Sigmoid colon (tissue), 7 donors: ENCODE data around the gene TBX18. TPM values are rescaled to one million over a fixed set of nuclear protein-coding genes. Genes with fewer than 3 reads are reported as not detected.

Experiments
- DNase-seq: peaks from one replicate; pipeline ENCODE4 v3.0.0-alpha.2; 2019
- H3K27ac ChIP-seq, 4 donors: fragments of 200-600 bp; sonication (generic); one replicate each; pipeline ENCODE4 v1.5.1; 2016 to 2019; ENCODE audit warnings: mild to moderate bottlenecking in 1 of 4
- H3K27me3 ChIP-seq, 3 donors: fragments of 200-600 bp; sonication (generic); one replicate each; pipeline ENCODE4 v1.5.1; 2019; ENCODE audit warnings: mild to moderate bottlenecking in 1 of 3
- H3K36me3 ChIP-seq, 4 donors: fragments of 200-600 bp; sonication (generic); one replicate each; pipeline ENCODE4 v1.5.1; 2016 to 2019
- H3K4me1 ChIP-seq, 4 donors: fragments of 200-600 bp; sonication (generic); one replicate each; pipeline ENCODE4 v1.5.1; 2017 to 2019
- H3K4me3 ChIP-seq, 4 donors: fragments of 200-600 bp; sonication (generic); one replicate each; pipeline ENCODE4 v1.5.1; 2017 to 2019; ENCODE audit warnings: mild to moderate bottlenecking in 2 of 4, moderate library complexity in 1 of 4
- H3K9me3 ChIP-seq, 4 donors: fragments of 200-600 bp in 3 of 4; sonication (generic) in 3 of 4; one replicate each; pipeline versions ENCODE4 v1.5.1 to v1.6.1; 2013 to 2019
- CTCF ChIP-seq, 4 experiments: fragments of 450-650 bp in 3 of 4; fragments of 200-600 bp in 1 of 4; IDR thresholded peaks; one replicate each; pipeline ENCODE4 v1.5.1; 2016 to 2019; ENCODE audit warnings: antibody characterized with exemption in 4 of 4, mild to moderate bottlenecking in 3 of 4, moderate library complexity in 2 of 4
- EP300 ChIP-seq, 4 donors: sonication (generic); formaldehyde crosslinking; IDR thresholded peaks; one replicate each; pipeline ENCODE4 v1.6.1; 2017; ENCODE audit warnings: antibody characterized with exemption in 4 of 4
- POLR2A ChIP-seq, 2 donors: fragments of 450-650 bp; IDR thresholded peaks; one replicate each; pipeline ENCODE4 v1.6.1; 2016; ENCODE audit warnings: antibody characterized with exemption in 2 of 2, mild to moderate bottlenecking in 2 of 2, moderate library complexity in 2 of 2
- POLR2AphosphoS5 ChIP-seq, 4 donors: sonication (generic); formaldehyde crosslinking; IDR thresholded peaks; one replicate each; pipeline ENCODE4 v1.6.1; 2017; ENCODE audit warnings: antibody characterized with exemption in 4 of 4
- WGBS, 2 donors: extraction: QIAGEN DNeasy Blood & Tissue Kit; methylation state at CpG; one replicate each; pipeline ENCODE4 v1.1.7; 2013; 5-methylcytosine and 5-hydroxymethylcytosine counted together
- intact Hi-C: fragments of 100-400 bp; cut with DNase I; formaldehyde crosslinking; loops from one replicate; pipeline ENCODE4 v1.15.1; 2023
- polyA plus RNA-seq, 3 donors: library from polyadenylated mRNA; stranded (reverse); fragments of 200-250 nt; gene quantifications; one replicate each; pipeline ENCODE4 v1.2.3, GENCODE V29; 2013
- small RNA-seq, 3 donors: library from RNA; depleted of rRNA; stranded (forward); fragments of <200 nt; gene quantifications; one replicate each; pipeline ENCODE3, GENCODE V24; 2016
- total RNA-seq, 4 donors: library from RNA; depleted of rRNA; stranded (reverse); fragments of >200 nt; gene quantifications; one replicate each; pipeline ENCODE4 v1.1.0, GENCODE V29; 2016
- donor health status: healthy with polysubstance abuse.
- donor health status: Bipolar disorder and iron deficiency.
- donor health status: healthy.

Gene TBX18
- total and polyA plus RNA-seq, 7 donors = under 0.01 to 4.6 (median 0.49) TPM

DNA sequence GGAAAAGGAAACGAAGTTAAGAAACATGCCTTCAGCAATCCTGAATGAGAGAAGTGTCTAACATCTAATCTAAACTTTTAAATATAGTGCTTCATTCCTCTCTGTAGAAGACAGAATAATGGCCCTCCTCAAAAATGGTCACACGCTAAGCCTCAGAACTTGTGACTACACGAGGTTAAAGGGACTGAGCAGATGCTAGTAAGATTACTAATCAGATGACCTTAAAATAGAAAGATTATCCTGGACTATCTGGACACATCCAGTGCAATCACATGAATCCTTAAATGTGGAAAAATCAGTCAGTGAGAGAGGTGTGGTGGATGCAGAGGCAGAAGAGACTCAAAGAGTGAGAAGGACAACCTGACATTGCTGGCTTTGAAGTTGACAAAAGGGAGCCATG is 126.1 kb downstream of the TBX18 start:
- H3K4me3 ChIP-seq = no peak overlapping the region
- H3K4me1 ChIP-seq = peaks cover 0 to 6% (median 0%) of the 10 kb centered on the region in 4 donors
- TF ChIP-seq EP300 (IDR thresholded peaks at IDR 0.05) (no peak), POLR2AphosphoS5 (IDR thresholded peaks at IDR 0.05) (no peak), CTCF (IDR thresholded peaks at IDR 0.05) (no peak), POLR2A (IDR thresholded peaks at IDR 0.05) (no peak)
- H3K27ac ChIP-seq = no peak overlapping the region
- no peaks in the 10 kb centered on the region for H3K36me3 ChIP-seq
- H3K9me3 ChIP-seq = no peaks in the 10 kb centered on the region
- H3K27me3 ChIP-seq = no peaks in the 10 kb centered on the region
- no peak for DNase-seq
- intact Hi-C loops = no loop called here
- 65 to 73% methylated on average over 3 of the region's 3 CpGs for WGBS, 2 donors

Small RNA genes within 50 kb of the gene (small RNA-seq; reads per million reads assigned to genes)
- 0 reads per million in 3 donors for gene AL590143.1
